Caco-2 (cell line): ENCODE measurements around the gene PTK6. TPM values are rescaled to one million over a fixed set of nuclear protein-coding genes. Genes with fewer than 3 reads are reported as not detected.

Experiments
- BruUV-seq: library from RNA; stranded (reverse); fragments of 400-500 nt; replicated peaks from 2 replicates; lab custom pipeline; 2021; lab: Mats Ljungman, UMichigan
- CTCF ChIA-PET: fragments of 300-600 bp; sonication (Branson Sonifier 250); formaldehyde crosslinking; loops from one replicate; lab custom pipeline; 2022; ENCODE audit warnings: antibody characterized with exemption; lab: Charles Lee
- POLR2A ChIA-PET: fragments of 300-600 bp; sonication (Branson Sonifier 250); formaldehyde crosslinking; loops from one replicate; lab custom pipeline; 2022; ENCODE audit warnings: antibody characterized with exemption; lab: Charles Lee
- DNase-seq, 2 experiments: peaks; one replicate each; pipeline versions ENCODE4 v3.0.0 to v3.0.0-alpha.2; 2020 to 2022
- H3K27me3 ChIP-seq: replicated peaks from 2 replicates; pipeline ENCODE4 v1.6.0; 2011; ENCODE audit warnings: low read length; ENCODE audit not compliant: control insufficient read depth, insufficient read depth
- H3K36me3 ChIP-seq: 2 replicates; pipeline ENCODE4 v1.5.1; 2011; ENCODE audit warnings: low read length; ENCODE audit not compliant: control insufficient read depth, insufficient read depth
- H3K4me1 ChIP-seq: fragments of 250-450 bp; sonication (Bioruptor Pico); 2 replicates; pipeline ENCODE4 v1.5.1; 2020; ENCODE audit warnings: mild to moderate bottlenecking
- H3K4me3 ChIP-seq: 2 replicates; pipeline ENCODE4 v1.5.1; 2011; ENCODE audit warnings: low read depth, mild to moderate bottlenecking, control low read depth, low read length
- H3K9me3 ChIP-seq: fragments of 250-450 bp; sonication (Bioruptor Pico); 2 replicates; pipeline ENCODE4 v1.5.1; 2020; ENCODE audit warnings: mild to moderate bottlenecking, moderate library complexity
- H3K27ac Mint-ChIP-seq: one replicate; pipeline ENCODE4 v1.8.0; 2022; ENCODE audit warnings: mixed read lengths; ENCODE audit not compliant: unreplicated experiment
- H3K27me3 Mint-ChIP-seq: one replicate; pipeline ENCODE4 v1.8.0; 2022; ENCODE audit warnings: mixed read lengths; ENCODE audit not compliant: insufficient read depth, unreplicated experiment
- H3K36me3 Mint-ChIP-seq: one replicate; pipeline ENCODE4 v1.8.0; 2022; ENCODE audit warnings: mild to moderate bottlenecking, mixed read lengths; ENCODE audit not compliant: insufficient read depth, unreplicated experiment
- H3K4me1 Mint-ChIP-seq: one replicate; pipeline ENCODE4 v1.8.0; 2022; ENCODE audit warnings: low read depth, mixed read lengths; ENCODE audit not compliant: unreplicated experiment
- H3K4me3 Mint-ChIP-seq: one replicate; pipeline ENCODE4 v1.8.0; 2022; ENCODE audit warnings: mild to moderate bottlenecking, moderate library complexity, mixed read lengths; ENCODE audit not compliant: unreplicated experiment
- H3K9me3 Mint-ChIP-seq: one replicate; pipeline ENCODE4 v1.8.0; 2022; ENCODE audit warnings: mixed read lengths; ENCODE audit not compliant: unreplicated experiment
- intact Hi-C: fragments of 100-400 bp; cut with micrococcal nuclease; formaldehyde crosslinking; loops from one replicate; pipeline ENCODE4 v1.10.0; 2022; ENCODE audit not compliant: unreplicated experiment
- total RNA-seq: library from RNA; stranded (reverse); gene quantifications from 2 replicates; pipeline ENCODE4 v1.2.3, GENCODE V29; 2022
- TF ChIP-seq, protein P1 (sequence below), 2 experiments: fragments of 200-600 bp in 1 of 2; IDR thresholded peaks; 1 replicate in 1 of 2; 2 replicates in 1 of 2; pipeline versions ENCODE4 v1.5.1 to v1.8.0; 2011 to 2022; ENCODE audit warnings: antibody characterized with exemption in 1 of 2, control low read depth in 1 of 2, inconsistent platforms in 1 of 2, low read depth in 1 of 2, low read length in 1 of 2, mild to moderate bottlenecking in 1 of 2, moderate library complexity in 1 of 2; ENCODE audit not compliant: insufficient read depth in 1 of 2, severe bottlenecking in 1 of 2, unreplicated experiment in 1 of 2

Gene PTK6
- total RNA-seq, 1 experiment from 2014 or later, result 0.64 TPM

DNA sequence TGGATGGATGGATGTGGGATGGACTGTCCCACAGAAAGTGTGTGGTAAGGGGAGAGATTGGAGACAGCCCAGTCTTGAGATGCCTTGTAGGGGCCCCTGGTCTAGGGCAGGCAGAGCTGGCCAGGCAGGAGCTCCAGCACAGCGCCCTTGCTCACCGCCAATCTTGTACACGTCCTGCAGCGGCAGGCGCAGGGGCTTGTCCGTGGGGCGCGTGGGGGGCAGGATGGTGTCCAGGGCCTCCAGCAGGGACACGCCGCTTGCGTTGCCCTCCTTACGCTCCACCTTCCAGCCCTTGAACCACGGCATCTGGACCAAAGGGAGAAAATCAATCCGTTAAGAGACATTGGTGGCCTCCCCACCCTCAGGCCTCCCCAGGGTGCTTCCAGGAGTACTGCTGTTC, 44.2 kb downstream of the PTK6 start:
- H3K4me3 Mint-ChIP-seq, result no peak overlapping the region
- no peaks in the 10 kb centered on the region for H3K36me3 Mint-ChIP-seq
- H3K9me3 Mint-ChIP-seq, result peaks cover 20% of the 10 kb centered on the region
- no peak overlapping the region for H3K27ac Mint-ChIP-seq
- no peaks in the 10 kb centered on the region for H3K36me3 ChIP-seq
- no TSS peak for BruUV-seq
- no peaks in the 10 kb centered on the region for H3K4me1 Mint-ChIP-seq
- CTCF ChIA-PET, result no interaction called here
- intact Hi-C loops, result no loop called here
- H3K27me3 Mint-ChIP-seq, result no peaks in the 10 kb centered on the region
- H3K27me3 ChIP-seq, result no peaks in the 10 kb centered on the region
- POLR2A ChIA-PET, result no interaction called here
- no peak for DNase-seq
- H3K4me3 ChIP-seq, result no peak overlapping the region
- H3K4me1 ChIP-seq, result 0 out of 2 replicates have a peak, but pooled peaks cover 2% of the 10 kb centered on the region
- TF ChIP-seq, protein P1, sequence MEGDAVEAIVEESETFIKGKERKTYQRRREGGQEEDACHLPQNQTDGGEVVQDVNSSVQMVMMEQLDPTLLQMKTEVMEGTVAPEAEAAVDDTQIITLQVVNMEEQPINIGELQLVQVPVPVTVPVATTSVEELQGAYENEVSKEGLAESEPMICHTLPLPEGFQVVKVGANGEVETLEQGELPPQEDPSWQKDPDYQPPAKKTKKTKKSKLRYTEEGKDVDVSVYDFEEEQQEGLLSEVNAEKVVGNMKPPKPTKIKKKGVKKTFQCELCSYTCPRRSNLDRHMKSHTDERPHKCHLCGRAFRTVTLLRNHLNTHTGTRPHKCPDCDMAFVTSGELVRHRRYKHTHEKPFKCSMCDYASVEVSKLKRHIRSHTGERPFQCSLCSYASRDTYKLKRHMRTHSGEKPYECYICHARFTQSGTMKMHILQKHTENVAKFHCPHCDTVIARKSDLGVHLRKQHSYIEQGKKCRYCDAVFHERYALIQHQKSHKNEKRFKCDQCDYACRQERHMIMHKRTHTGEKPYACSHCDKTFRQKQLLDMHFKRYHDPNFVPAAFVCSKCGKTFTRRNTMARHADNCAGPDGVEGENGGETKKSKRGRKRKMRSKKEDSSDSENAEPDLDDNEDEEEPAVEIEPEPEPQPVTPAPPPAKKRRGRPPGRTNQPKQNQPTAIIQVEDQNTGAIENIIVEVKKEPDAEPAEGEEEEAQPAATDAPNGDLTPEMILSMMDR (IDR thresholded peaks at IDR 0.05; ENCODE audit: insufficient read depth in 1 of 2, low read depth in 1 of 2, low read length in 1 of 2, severe bottlenecking in 1 of 2, unreplicated experiment in 1 of 2), result no peak
- no peaks in the 10 kb centered on the region for H3K9me3 ChIP-seq

DNA sequence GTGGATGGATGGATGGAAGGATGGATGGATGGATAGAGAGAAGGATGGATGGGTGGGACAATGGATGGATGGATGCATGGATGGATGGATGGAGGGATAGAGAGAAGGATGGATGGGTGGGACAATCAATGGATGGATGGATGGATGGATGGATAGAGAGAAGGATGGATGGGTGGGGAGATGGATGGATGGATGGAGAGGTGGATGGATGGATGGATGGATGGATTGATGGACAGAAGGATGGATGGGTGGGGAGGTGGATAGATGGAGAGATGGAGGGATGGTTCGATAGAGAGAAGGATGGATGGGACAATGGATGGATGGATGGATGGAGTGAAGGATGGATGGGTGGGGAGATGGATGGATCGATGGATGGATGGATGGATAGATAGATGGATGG, 44.7 kb downstream of the PTK6 start:
- Histone ChIP-seq H3K4me3 (no peak overlapping the region), H3K36me3 (no peaks in the 10 kb centered on the region), H3K4me1 (no peaks in the 10 kb centered on the region), H3K9me3 (no peaks in the 10 kb centered on the region), H3K27me3 (no peaks in the 10 kb centered on the region)
- DNase-seq, result no peak
- Mint-ChIP-seq H3K27me3 (no peaks in the 10 kb centered on the region), H3K36me3 (no peaks in the 10 kb centered on the region), H3K4me1 (no peaks in the 10 kb centered on the region), H3K27ac (no peak overlapping the region), H3K9me3 (peaks cover 20% of the 10 kb centered on the region), H3K4me3 (no peak overlapping the region)
- CTCF ChIA-PET, result no interaction called here
- TF ChIP-seq, protein P1 (IDR thresholded peaks at IDR 0.05; ENCODE audit: insufficient read depth in 1 of 2, low read depth in 1 of 2, low read length in 1 of 2, severe bottlenecking in 1 of 2, unreplicated experiment in 1 of 2), result no peak
- intact Hi-C loops, result no loop called here
- BruUV-seq, result no TSS peak
- POLR2A ChIA-PET, result no interaction called here

DNA sequence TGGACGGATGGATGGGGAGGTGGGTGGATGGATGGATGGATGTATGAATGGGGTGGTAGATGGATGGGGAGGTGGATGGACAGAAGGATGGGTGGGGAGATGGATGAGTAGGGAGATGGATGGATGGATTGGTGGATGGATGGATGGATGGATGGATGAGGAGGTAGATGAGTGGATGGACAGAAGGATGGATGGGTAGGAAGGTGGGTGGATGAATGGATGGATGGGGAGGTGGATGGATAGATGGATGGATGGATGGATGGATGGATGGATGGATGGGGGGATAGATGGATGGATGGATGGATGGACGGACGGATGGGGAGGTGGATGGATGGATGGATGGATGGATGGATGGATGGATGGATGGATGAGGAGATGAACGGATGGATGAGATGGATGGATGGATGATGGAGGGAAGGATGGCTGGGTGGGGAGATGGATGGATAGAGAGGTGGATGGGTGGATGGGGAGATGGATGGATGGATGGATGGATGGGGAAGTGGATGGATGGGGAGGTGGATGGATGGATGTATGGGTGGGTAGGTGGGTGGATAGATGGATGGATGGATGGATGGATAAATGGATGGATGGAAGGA, 45.4 kb downstream of the PTK6 start:
- Histone ChIP-seq H3K36me3 (no peaks in the 10 kb centered on the region), H3K4me1 (no peaks in the 10 kb centered on the region), H3K27me3 (no peaks in the 10 kb centered on the region), H3K4me3 (no peak overlapping the region), H3K9me3 (no peaks in the 10 kb centered on the region)
- POLR2A ChIA-PET, result no interaction called here
- BruUV-seq, result no TSS peak
- Mint-ChIP-seq H3K4me3 (no peak overlapping the region), H3K9me3 (peaks cover 20% of the 10 kb centered on the region), H3K27me3 (no peaks in the 10 kb centered on the region), H3K27ac (no peak overlapping the region), H3K4me1 (no peaks in the 10 kb centered on the region), H3K36me3 (no peaks in the 10 kb centered on the region)
- CTCF ChIA-PET, result no interaction called here
- DNase-seq, result no peak
- intact Hi-C loops, result no loop called here
- TF ChIP-seq, protein P1 (IDR thresholded peaks at IDR 0.05; ENCODE audit: insufficient read depth in 1 of 2, low read depth in 1 of 2, low read length in 1 of 2, severe bottlenecking in 1 of 2, unreplicated experiment in 1 of 2), result no peak
